Trophoblast cell (in vitro differentiated cells and primary cell): ENCODE results near the gene MAST4.

Experiments used
- DNase-seq, 2 donors: peaks; one replicate each; pipeline ENCODE4 v3.0.0-alpha.2; 2016
- H2AFZ ChIP-seq: 2 replicates; pipeline ENCODE4 v1.6.1; 2013; ENCODE audit warnings: low read length, moderate library complexity, mild to moderate bottlenecking; ENCODE audit not compliant: insufficient read depth, poor library complexity
- H2AK5ac ChIP-seq: 2 replicates; pipeline ENCODE4 v1.6.1; 2013; ENCODE audit warnings: mild to moderate bottlenecking, low read length
- H2BK120ac ChIP-seq: 2 replicates; pipeline ENCODE4 v1.6.1; 2013; ENCODE audit warnings: low read length, mild to moderate bottlenecking, moderate library complexity; ENCODE audit not compliant: insufficient read depth, poor library complexity
- H2BK12ac ChIP-seq: 2 replicates; pipeline ENCODE4 v1.6.1; 2013; ENCODE audit warnings: mild to moderate bottlenecking, low read length, moderate library complexity
- H2BK5ac ChIP-seq: 2 replicates; pipeline ENCODE4 v1.6.1; 2013; ENCODE audit warnings: low read length, low read depth, moderate library complexity, mild to moderate bottlenecking; ENCODE audit not compliant: poor library complexity
- H3K14ac ChIP-seq: 2 replicates; pipeline ENCODE4 v1.6.1; 2013; ENCODE audit warnings: mild to moderate bottlenecking, low read length
- H3K18ac ChIP-seq: 2 replicates; pipeline ENCODE4 v1.6.1; 2013; ENCODE audit warnings: mild to moderate bottlenecking, low read length
- H3K23ac ChIP-seq: 2 replicates; pipeline ENCODE4 v1.6.1; 2013; ENCODE audit warnings: low read length
- H3K27ac ChIP-seq: 2 replicates; pipeline ENCODE4 v1.5.1; 2013; ENCODE audit warnings: low read depth, mild to moderate bottlenecking, inconsistent platforms, low read length, moderate library complexity
- H3K27me3 ChIP-seq: 2 replicates; pipeline ENCODE4 v1.6.1; 2013; ENCODE audit warnings: inconsistent platforms, mild to moderate bottlenecking, low read length, moderate library complexity; ENCODE audit not compliant: insufficient read depth
- H3K36me3 ChIP-seq, 2 experiments: 1 replicate in 1 of 2; 2 replicates in 1 of 2; pipeline ENCODE4 v1.6.1; 2013; ENCODE audit warnings: low read length in 2 of 2, mild to moderate bottlenecking in 2 of 2, moderate library complexity in 1 of 2; ENCODE audit not compliant: insufficient read depth in 2 of 2, control insufficient read depth in 1 of 2
- H3K4ac ChIP-seq: 2 replicates; pipeline ENCODE4 v1.6.1; 2013; ENCODE audit warnings: low read depth, mild to moderate bottlenecking, low read length, moderate library complexity
- H3K4me1 ChIP-seq, 2 experiments: 1 replicate in 1 of 2; 2 replicates in 1 of 2; pipeline ENCODE4 v1.6.1; 2013; ENCODE audit warnings: low read length in 2 of 2, mild to moderate bottlenecking in 2 of 2, moderate library complexity in 1 of 2; ENCODE audit not compliant: insufficient read depth in 2 of 2, control insufficient read depth in 1 of 2
- H3K4me2 ChIP-seq: 2 replicates; pipeline ENCODE4 v1.6.1; 2013; ENCODE audit warnings: inconsistent platforms, mild to moderate bottlenecking, low read length, moderate library complexity
- H3K4me3 ChIP-seq: 2 replicates; pipeline ENCODE4 v1.5.1; 2013; ENCODE audit warnings: mild to moderate bottlenecking, low read depth, low read length, inconsistent platforms
- H3K79me1 ChIP-seq: one replicate; pipeline ENCODE4 v1.6.1; 2013; ENCODE audit warnings: low read length
- H3K79me2 ChIP-seq: 2 replicates; pipeline ENCODE4 v1.6.1; 2013; ENCODE audit warnings: low read length, mild to moderate bottlenecking; ENCODE audit not compliant: control insufficient read depth, insufficient read depth, poor library complexity
- H3K9ac ChIP-seq: 2 replicates; pipeline ENCODE4 v1.6.1; 2013; ENCODE audit warnings: mild to moderate bottlenecking, low read length
- H3K9me3 ChIP-seq: 2 replicates; pipeline ENCODE4 v1.6.1; 2013; ENCODE audit warnings: low read depth, mild to moderate bottlenecking, control low read depth, inconsistent platforms, low read length; ENCODE audit not compliant: insufficient read depth
- H4K12ac ChIP-seq: 2 replicates; pipeline ENCODE4 v1.6.1; 2013; ENCODE audit warnings: low read depth, mild to moderate bottlenecking, low read length, moderate library complexity
- H4K8ac ChIP-seq: 2 replicates; pipeline ENCODE4 v1.6.1; 2013; ENCODE audit warnings: low read depth, mild to moderate bottlenecking, low read length, moderate library complexity
- H4K91ac ChIP-seq: one replicate; pipeline ENCODE4 v1.6.1; 2013; ENCODE audit warnings: low read depth, mild to moderate bottlenecking, low read length, moderate library complexity
- WGBS: extraction: QIAGEN DNeasy Blood & Tissue Kit; methylation state at CpG from one replicate; pipeline ENCODE4 v1.1.7; 2013; ENCODE audit warnings: missing lambda C conversion rate; ENCODE audit not compliant: insufficient read length, insufficient coverage; ENCODE audit errors: extremely low coverage; 5-methylcytosine and 5-hydroxymethylcytosine counted together

The MAST4 gene

DNA sequence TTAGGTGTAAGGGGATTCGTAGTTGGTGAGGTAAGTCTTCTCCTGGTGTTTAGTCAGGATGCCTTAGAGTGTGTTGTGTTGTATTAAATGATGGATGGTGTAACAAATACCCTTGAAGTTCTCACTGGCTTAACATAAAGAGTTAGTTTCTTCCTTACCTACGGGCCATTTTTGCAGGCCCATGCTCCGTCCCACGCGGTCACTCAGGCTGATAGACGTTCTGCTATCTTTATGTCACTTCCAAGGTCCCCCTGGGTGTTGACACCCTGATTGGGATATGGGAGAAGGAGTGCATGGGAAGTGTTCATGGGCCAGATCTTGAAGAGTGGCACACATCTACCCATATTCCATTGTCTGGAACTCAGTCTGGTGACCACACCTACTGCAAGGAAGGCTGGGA is 214.0 kb downstream of the MAST4 start:
- no peaks in the 10 kb centered on the region for H3K79me2 ChIP-seq
- no peaks in the 10 kb centered on the region for H3K9me3 ChIP-seq
- no peak overlapping the region for H2AK5ac ChIP-seq
- no peaks in the 10 kb centered on the region for H3K4me1 ChIP-seq
- no peak overlapping the region for H3K9ac ChIP-seq
- no peak overlapping the region for H3K4ac ChIP-seq
- H3K36me3 ChIP-seq = no peaks in the 10 kb centered on the region
- H2BK5ac ChIP-seq = no peak overlapping the region
- H3K79me1 ChIP-seq = no peaks in the 10 kb centered on the region
- WGBS = no CpG with 5 or more reads among the region's 6 CpGs
- no peak overlapping the region for H3K23ac ChIP-seq
- H3K27ac ChIP-seq = no peak overlapping the region
- H3K27me3 ChIP-seq = no peaks in the 10 kb centered on the region
- H4K91ac ChIP-seq = no peak overlapping the region
- H3K4me3 ChIP-seq = no peak overlapping the region
- H3K18ac ChIP-seq = no peak overlapping the region
- no peak overlapping the region for H2BK12ac ChIP-seq
- H3K14ac ChIP-seq = no peak overlapping the region
- no peak overlapping the region for H2AFZ ChIP-seq
- no peak for DNase-seq
- no peak overlapping the region for H4K8ac ChIP-seq
- H2BK120ac ChIP-seq = no peak overlapping the region
- H3K4me2 ChIP-seq = no peak overlapping the region
- H4K12ac ChIP-seq = no peak overlapping the region

DNA sequence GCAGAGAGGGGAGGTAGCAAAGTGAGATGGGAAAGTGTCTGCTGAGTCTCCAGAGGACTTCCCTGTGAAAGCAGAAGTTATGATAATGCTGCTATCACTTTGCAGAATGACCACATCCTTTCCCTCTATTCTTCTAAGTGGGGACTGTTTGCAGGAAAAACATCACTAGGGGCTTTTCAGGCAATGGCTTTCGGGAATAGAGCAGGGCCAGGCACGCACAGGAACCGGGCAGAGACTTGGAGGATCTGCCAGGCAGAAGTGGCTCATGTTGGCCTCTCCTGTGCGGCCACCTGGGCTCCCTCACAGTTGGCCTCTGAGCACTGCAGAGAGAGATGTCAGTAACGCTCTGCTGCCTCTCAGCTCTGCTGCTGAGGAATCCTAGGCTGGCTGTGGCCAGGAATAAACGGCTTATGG is 214.7 kb downstream of the MAST4 start:
- no peak for DNase-seq
- no peak overlapping the region for H4K12ac ChIP-seq
- no peak overlapping the region for H3K4me2 ChIP-seq
- H3K27me3 ChIP-seq = no peaks in the 10 kb centered on the region
- H3K79me1 ChIP-seq = no peaks in the 10 kb centered on the region
- no peak overlapping the region for H3K23ac ChIP-seq
- H3K18ac ChIP-seq = no peak overlapping the region
- no peaks in the 10 kb centered on the region for H3K36me3 ChIP-seq
- no peak overlapping the region for H2AFZ ChIP-seq
- H2BK120ac ChIP-seq = no peak overlapping the region
- WGBS = no CpG with 5 or more reads among the region's 6 CpGs
- no peaks in the 10 kb centered on the region for H3K4me1 ChIP-seq
- no peak overlapping the region for H4K8ac ChIP-seq
- H4K91ac ChIP-seq = no peak overlapping the region
- no peak overlapping the region for H3K9ac ChIP-seq
- no peak overlapping the region for H3K4ac ChIP-seq
- no peak overlapping the region for H2BK12ac ChIP-seq
- H3K9me3 ChIP-seq = no peaks in the 10 kb centered on the region
- no peak overlapping the region for H2BK5ac ChIP-seq
- H3K27ac ChIP-seq = no peak overlapping the region
- no peak overlapping the region for H3K4me3 ChIP-seq
- no peaks in the 10 kb centered on the region for H3K79me2 ChIP-seq
- no peak overlapping the region for H3K14ac ChIP-seq
- H2AK5ac ChIP-seq = no peak overlapping the region

DNA sequence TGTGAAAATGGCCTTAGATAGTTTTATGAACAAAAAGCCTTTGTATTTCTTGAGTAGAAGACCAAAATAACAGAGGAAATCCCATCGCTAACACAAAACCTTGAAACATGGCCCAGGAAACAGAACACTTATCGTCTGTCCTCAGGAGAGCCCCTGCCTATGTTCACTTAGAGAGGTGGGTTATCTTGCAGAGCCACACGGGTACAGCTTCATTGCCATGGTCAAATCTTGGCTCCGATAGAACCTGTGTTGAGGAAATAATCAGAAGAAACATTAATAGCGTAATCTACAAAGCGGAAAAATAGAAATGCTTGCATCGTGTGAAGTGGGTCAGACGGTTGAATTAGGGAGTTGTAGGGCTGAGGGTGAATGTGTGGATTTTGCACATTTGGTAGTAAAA is 216.1 kb downstream of the MAST4 start:
- H3K27me3 ChIP-seq = no peaks in the 10 kb centered on the region
- H2BK120ac ChIP-seq = no peak overlapping the region
- no peak overlapping the region for H3K9ac ChIP-seq
- no peak overlapping the region for H4K8ac ChIP-seq
- no peaks in the 10 kb centered on the region for H3K9me3 ChIP-seq
- H4K91ac ChIP-seq = no peak overlapping the region
- no peak overlapping the region for H3K27ac ChIP-seq
- no peaks in the 10 kb centered on the region for H3K36me3 ChIP-seq
- H3K23ac ChIP-seq = no peak overlapping the region
- H3K18ac ChIP-seq = no peak overlapping the region
- no CpG with 5 or more reads among the region's 8 CpGs for WGBS
- H3K4me1 ChIP-seq = no peaks in the 10 kb centered on the region
- no peak overlapping the region for H2AK5ac ChIP-seq
- H3K4ac ChIP-seq = no peak overlapping the region
- no peak overlapping the region for H3K4me2 ChIP-seq
- no peaks in the 10 kb centered on the region for H3K79me2 ChIP-seq
- no peak overlapping the region for H3K14ac ChIP-seq
- H2BK5ac ChIP-seq = no peak overlapping the region
- no peak for DNase-seq
- no peak overlapping the region for H4K12ac ChIP-seq
- no peak overlapping the region for H3K4me3 ChIP-seq
- H3K79me1 ChIP-seq = no peaks in the 10 kb centered on the region
- H2BK12ac ChIP-seq = no peak overlapping the region
- no peak overlapping the region for H2AFZ ChIP-seq

DNA sequence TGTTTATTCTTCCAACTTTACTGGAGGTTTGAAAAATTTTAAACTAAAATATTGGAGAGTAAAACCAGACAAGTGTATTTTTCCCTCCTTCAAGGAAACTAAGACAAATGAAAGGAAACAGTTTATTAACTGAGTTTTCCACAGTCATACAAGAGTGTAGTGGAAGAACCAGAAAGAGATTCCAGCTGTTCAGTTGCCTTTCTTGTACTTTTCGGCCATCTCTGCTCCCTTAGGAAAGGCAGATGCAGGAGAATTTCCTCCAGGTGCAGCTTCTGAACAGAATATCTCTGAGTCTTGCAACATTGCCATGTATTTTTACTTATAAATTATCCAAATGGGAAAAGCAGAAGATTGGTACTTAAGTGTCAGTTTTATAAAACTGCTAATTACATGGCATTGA is 217.1 kb downstream of the MAST4 start:
- no peak overlapping the region for H3K4me3 ChIP-seq
- no peaks in the 10 kb centered on the region for H3K27me3 ChIP-seq
- no peak overlapping the region for H2BK120ac ChIP-seq
- H4K12ac ChIP-seq = no peak overlapping the region
- H3K18ac ChIP-seq = no peak overlapping the region
- H2AFZ ChIP-seq = no peak overlapping the region
- no peaks in the 10 kb centered on the region for H3K4me1 ChIP-seq
- H4K91ac ChIP-seq = no peak overlapping the region
- H2BK5ac ChIP-seq = no peak overlapping the region
- H3K79me1 ChIP-seq = no peaks in the 10 kb centered on the region
- H3K9me3 ChIP-seq = no peaks in the 10 kb centered on the region
- no peak overlapping the region for H2AK5ac ChIP-seq
- DNase-seq = no peak
- no peak overlapping the region for H3K4ac ChIP-seq
- H3K36me3 ChIP-seq = no peaks in the 10 kb centered on the region
- H3K14ac ChIP-seq = no peak overlapping the region
- no peaks in the 10 kb centered on the region for H3K79me2 ChIP-seq
- no peak overlapping the region for H3K23ac ChIP-seq
- no peak overlapping the region for H3K4me2 ChIP-seq
- H3K9ac ChIP-seq = no peak overlapping the region
- H3K27ac ChIP-seq = no peak overlapping the region
- H2BK12ac ChIP-seq = no peak overlapping the region
- no peak overlapping the region for H4K8ac ChIP-seq
- no CpG with 5 or more reads among the region's 1 CpG for WGBS
